WTC11 (cell line): ENCODE data around the gene BACE1-AS. TPM values are rescaled to one million over a fixed set of nuclear protein-coding genes. Genes with fewer than 3 reads are reported as not detected.

Source experiments
- ATAC-seq: fragments of 200-7000 bp; cut with Tn5 transposase; 2 replicates; pipeline ENCODE4 v1.10.0; 2021; ENCODE audit warnings: mild to moderate bottlenecking, moderate library complexity
- CTCF ChIA-PET: fragments of 300-600 bp; sonication (Branson Sonifier 250); formaldehyde crosslinking; loops from one replicate; lab custom pipeline; 2021; ENCODE audit warnings: antibody characterized with exemption; lab: Charles Lee
- POLR2A ChIA-PET: fragments of 350-600 bp; sonication (Branson Sonifier 250); formaldehyde crosslinking; loops from one replicate; lab custom pipeline; 2021; ENCODE audit warnings: antibody characterized with exemption; lab: Charles Lee
- DNase-seq: peaks from one replicate; pipeline ENCODE4 v3.0.0; 2021; ENCODE audit warnings: low spot score
- H3K27ac Mint-ChIP-seq: 2 replicates; pipeline ENCODE4 v1.8.0; 2021; ENCODE audit warnings: mixed read lengths
- H3K27me3 Mint-ChIP-seq: 2 replicates; pipeline ENCODE4 v1.8.0; 2021; ENCODE audit warnings: low read depth, mild to moderate bottlenecking, moderate library complexity, mixed read lengths
- H3K36me3 Mint-ChIP-seq: 2 replicates; pipeline ENCODE4 v1.8.0; 2021; ENCODE audit warnings: mixed read lengths
- H3K4me1 Mint-ChIP-seq: 2 replicates; pipeline ENCODE4 v1.8.0; 2022; ENCODE audit warnings: mixed read lengths
- H3K4me3 Mint-ChIP-seq: 2 replicates; pipeline ENCODE4 v1.8.0; 2021; ENCODE audit warnings: mild to moderate bottlenecking, moderate library complexity, mixed read lengths
- H3K9me3 Mint-ChIP-seq: 2 replicates; pipeline ENCODE4 v1.8.0; 2021; ENCODE audit warnings: mixed read lengths
- AFF4 ChIP-seq: sonication (generic); formaldehyde crosslinking; IDR thresholded peaks from 2 replicates; pipeline ENCODE4 v1.8.1; 2023; ENCODE audit warnings: mild to moderate bottlenecking, missing genetic modification reagents, borderline replicate concordance
- ATF2 ChIP-seq: sonication (generic); formaldehyde crosslinking; IDR thresholded peaks from 2 replicates; pipeline ENCODE4 v1.8.1; 2022; ENCODE audit warnings: low read depth, missing genetic modification reagents, borderline replicate concordance
- FOXJ3 ChIP-seq: sonication (generic); formaldehyde crosslinking; IDR thresholded peaks from 2 replicates; pipeline ENCODE4 v1.9.0; 2021; ENCODE audit warnings: missing genetic modification reagents, mild to moderate bottlenecking, borderline replicate concordance
- IRF1 ChIP-seq: sonication (generic); formaldehyde crosslinking; IDR thresholded peaks from 2 replicates; pipeline ENCODE4 v1.8.0; 2023; ENCODE audit warnings: missing genetic modification reagents
- RELA ChIP-seq: sonication (generic); formaldehyde crosslinking; IDR thresholded peaks from 2 replicates; pipeline ENCODE4 v1.8.1; 2022; ENCODE audit warnings: missing genetic modification reagents, mild to moderate bottlenecking, borderline replicate concordance
- TEAD4 ChIP-seq: sonication (generic); formaldehyde crosslinking; IDR thresholded peaks from 2 replicates; pipeline ENCODE4 v1.8.0; 2022; ENCODE audit warnings: mild to moderate bottlenecking, missing genetic modification reagents
- ZBTB43 ChIP-seq: sonication (generic); formaldehyde crosslinking; IDR thresholded peaks from 2 replicates; pipeline ENCODE4 v1.8.1; 2023; ENCODE audit warnings: mild to moderate bottlenecking, missing genetic modification reagents
- ZNF263 ChIP-seq: sonication (generic); formaldehyde crosslinking; IDR thresholded peaks from 2 replicates; pipeline ENCODE4 v1.8.1; 2022; ENCODE audit warnings: low read depth, mild to moderate bottlenecking, moderate library complexity, missing genetic modification reagents
- ZNF396 ChIP-seq: fragments of 250-450 bp; sonication (Bioruptor Pico); IDR thresholded peaks from 2 replicates; pipeline ENCODE4 v1.8.0; 2021; ENCODE audit warnings: mild to moderate bottlenecking, moderate library complexity, borderline replicate concordance
- ZNF416 ChIP-seq: fragments of 250-450 bp; sonication (Bioruptor Pico); IDR thresholded peaks from 2 replicates; pipeline ENCODE4 v1.9.0; 2021; ENCODE audit warnings: mild to moderate bottlenecking, inconsistent platforms
- ZNF425 ChIP-seq: fragments of 250-450 bp; sonication (Bioruptor Pico); conservative IDR thresholded peaks from 2 replicates; pipeline ENCODE4 v1.9.0; 2021; ENCODE audit warnings: mild to moderate bottlenecking
- total RNA-seq: library from RNA; stranded (reverse); gene quantifications from 3 replicates; pipeline ENCODE4 v1.2.3, GENCODE V29; 2021

Gene BACE1-AS
- total RNA-seq, 1 experiment from 2014 or later = 13.8 TPM

- no peak for DNase-seq
- POLR2A ChIA-PET = interaction anchor here (1.1 kb wide), 1 partner anchor 10 kb away, joined by 5 read pairs; no protein-coding TSS in a partner anchor
These were observed 37.3 kb downstream of the BACE1-AS start for GRCh38 chr11:117328375-117329010.

GRCh38 chr11:117332843-117333242, 41.7 kb downstream of the BACE1-AS start:
- ATAC-seq = no peak
- POLR2A ChIA-PET = no interaction called here
- H3K36me3 Mint-ChIP-seq = no peaks in the 10 kb centered on the region
- TF ChIP-seq ZNF263 (CRISPR knock-in tag) (no peak), RELA (CRISPR knock-in tag) (no peak), ZNF416 (CRISPR knock-in tag) (no peak), FOXJ3 (no peak), AFF4 (CRISPR knock-in tag) (no peak), ZNF425 (CRISPR knock-in tag) (no peak), TEAD4 (CRISPR knock-in tag) (no peak), ZNF396 (CRISPR knock-in tag) (no peak), ZBTB43 (CRISPR knock-in tag) (no peak), IRF1 (no peak)
- TF ChIP-seq, all 79 proteins: peak for 0
- H3K4me3 Mint-ChIP-seq = no peak overlapping the region
- no peaks in the 10 kb centered on the region for H3K9me3 Mint-ChIP-seq
- no peak overlapping the region for H3K27ac Mint-ChIP-seq
- no peaks in the 10 kb centered on the region for H3K27me3 Mint-ChIP-seq
- H3K4me1 Mint-ChIP-seq = no peaks in the 10 kb centered on the region
- no peak for DNase-seq
- CTCF ChIA-PET = no interaction called here

More at GRCh38 chr11:117328375-117329010, 37.3 kb downstream of the BACE1-AS start:
- Mint-ChIP-seq H3K36me3 (no peaks in the 10 kb centered on the region), H3K27me3 (no peaks in the 10 kb centered on the region; the same call in 1 of the 2 replicates), H3K4me3 (no peak overlapping the region), H3K27ac (no peak overlapping the region), H3K9me3 (no peaks in the 10 kb centered on the region), H3K4me1 (no peaks in the 10 kb centered on the region)
- no peak; the same call in 1 of the 2 replicates for ATAC-seq
- TF ChIP-seq ZBTB43 (CRISPR knock-in tag) = no peak
- TF ChIP-seq ATF2 (CRISPR knock-in tag) = no peak
- CTCF ChIA-PET = interaction anchor here (0.8 to 2.2 kb wide), 9 partner anchors 11 to 488 kb away, joined by 3 to 19 read pairs (median 5); partner anchors contain the start of gene BACE1
